Neuronal stem cell (in vitro differentiated cells): ENCODE measurements around the gene PPL.
"Not testable (repeated sequence)": the region's sequence is repeated elsewhere in the genome, so short reads cannot be mapped to it uniquely, and the experiment has no call there.

Experiments used
- DNase-seq: peaks from one replicate; pipeline ENCODE4 v3.0.0-alpha.2; 2013; ENCODE audit warnings: low spot score
- H2AFZ ChIP-seq: one replicate; pipeline ENCODE4 v1.6.1; 2013; ENCODE audit warnings: mild to moderate bottlenecking, low read length, inconsistent platforms
- H2AK5ac ChIP-seq: 2 replicates; pipeline ENCODE4 v1.6.1; 2013; ENCODE audit warnings: low read depth, mild to moderate bottlenecking, inconsistent platforms, low read length, moderate library complexity, mixed read lengths
- H2BK120ac ChIP-seq: 2 replicates; pipeline ENCODE4 v1.6.1; 2013; ENCODE audit warnings: low read depth, mild to moderate bottlenecking, inconsistent platforms, low read length, moderate library complexity, mixed read lengths
- H2BK12ac ChIP-seq: one replicate; pipeline ENCODE4 v1.6.1; 2013; ENCODE audit warnings: low read length, inconsistent platforms
- H2BK15ac ChIP-seq: 2 replicates; pipeline ENCODE4 v1.6.1; 2013; ENCODE audit warnings: mild to moderate bottlenecking, low read length, inconsistent platforms, mixed read lengths
- H2BK5ac ChIP-seq: one replicate; pipeline ENCODE4 v1.6.1; 2013; ENCODE audit warnings: inconsistent platforms, mild to moderate bottlenecking, low read length, moderate library complexity
- H3K14ac ChIP-seq: one replicate; pipeline ENCODE4 v1.6.1; 2013; ENCODE audit warnings: low read length, inconsistent platforms
- H3K18ac ChIP-seq: 2 replicates; pipeline ENCODE4 v1.6.1; 2013; ENCODE audit warnings: low read length, inconsistent platforms
- H3K23ac ChIP-seq: 2 replicates; pipeline ENCODE4 v1.6.1; 2013; ENCODE audit warnings: low read depth, mild to moderate bottlenecking, mixed read lengths, low read length, inconsistent platforms; ENCODE audit not compliant: poor library complexity
- H3K27ac ChIP-seq: replicated peaks from 3 replicates; pipeline ENCODE4 v1.5.1; 2013; ENCODE audit warnings: low read length, inconsistent platforms
- H3K27me3 ChIP-seq, 3 experiments: 2 replicates each; pipeline ENCODE4 v1.6.1; 2013; ENCODE audit warnings: low read length in 3 of 3, mild to moderate bottlenecking in 2 of 3, inconsistent platforms in 1 of 3, low read depth in 1 of 3, mixed read lengths in 1 of 3, moderate library complexity in 1 of 3; ENCODE audit not compliant: control insufficient read depth in 3 of 3, insufficient read depth in 3 of 3
- H3K36me3 ChIP-seq, 2 donors: replicated peaks in 1 of 2; 2 replicates each; pipeline ENCODE4 v1.6.1; 2013; ENCODE audit warnings: low read length in 2 of 2; ENCODE audit not compliant: control insufficient read depth in 2 of 2, insufficient read depth in 2 of 2
- H3K4ac ChIP-seq: 2 replicates; pipeline ENCODE4 v1.6.1; 2013; ENCODE audit warnings: inconsistent platforms, mild to moderate bottlenecking, low read length, moderate library complexity
- H3K4me1 ChIP-seq, 2 donors: 1 replicate in 1 of 2; 2 replicates in 1 of 2; pipeline ENCODE4 v1.6.1; 2013; ENCODE audit warnings: low read length in 2 of 2, low read depth in 1 of 2; ENCODE audit not compliant: control insufficient read depth in 2 of 2, insufficient read depth in 1 of 2
- H3K4me2 ChIP-seq: one replicate; pipeline ENCODE4 v1.6.1; 2013; ENCODE audit warnings: mild to moderate bottlenecking, low read length, inconsistent platforms; ENCODE audit not compliant: insufficient read depth, poor library complexity, severe bottlenecking
- H3K4me3 ChIP-seq, 2 donors: 2 replicates each; pipeline ENCODE4 v1.5.1; 2013; ENCODE audit warnings: low read length in 2 of 2, mild to moderate bottlenecking in 2 of 2, inconsistent platforms in 1 of 2, moderate library complexity in 1 of 2
- H3K79me1 ChIP-seq: one replicate; pipeline ENCODE4 v1.6.1; 2013; ENCODE audit warnings: low read depth, mild to moderate bottlenecking, inconsistent platforms, low read length, moderate library complexity
- H3K9ac ChIP-seq: one replicate; pipeline ENCODE4 v1.6.1; 2013; ENCODE audit warnings: mild to moderate bottlenecking, low read depth, low read length, inconsistent platforms; ENCODE audit not compliant: poor library complexity
- H3K9me3 ChIP-seq, 2 donors: replicated peaks in 1 of 2; 2 replicates each; pipeline versions ENCODE3 to v1.6.1; 2013; ENCODE audit warnings: low read length in 2 of 2, mild to moderate bottlenecking in 2 of 2, inconsistent platforms in 1 of 2, low read depth in 1 of 2, mixed read lengths in 1 of 2, moderate library complexity in 1 of 2; ENCODE audit not compliant: control insufficient read depth in 2 of 2, insufficient read depth in 1 of 2
- H4K8ac ChIP-seq: one replicate; pipeline ENCODE4 v1.6.1; 2013; ENCODE audit warnings: low read depth, mild to moderate bottlenecking, inconsistent platforms, low read length, moderate library complexity
- H4K91ac ChIP-seq: one replicate; pipeline ENCODE4 v1.6.1; 2013; ENCODE audit warnings: low read length, low read depth, mild to moderate bottlenecking, inconsistent platforms; ENCODE audit not compliant: poor library complexity
- WGBS, 2 donors: extraction: QIAGEN DNeasy Blood & Tissue Kit; methylation state at CpG; one replicate each; pipeline ENCODE4 v1.1.7; 2013; ENCODE audit warnings: missing lambda C conversion rate in 2 of 2, mixed read lengths in 1 of 2; ENCODE audit not compliant: insufficient read length in 2 of 2, insufficient replicate concordance in 1 of 2; ENCODE audit errors: extremely low coverage in 2 of 2; 5-methylcytosine and 5-hydroxymethylcytosine counted together

Gene PPL

DNA sequence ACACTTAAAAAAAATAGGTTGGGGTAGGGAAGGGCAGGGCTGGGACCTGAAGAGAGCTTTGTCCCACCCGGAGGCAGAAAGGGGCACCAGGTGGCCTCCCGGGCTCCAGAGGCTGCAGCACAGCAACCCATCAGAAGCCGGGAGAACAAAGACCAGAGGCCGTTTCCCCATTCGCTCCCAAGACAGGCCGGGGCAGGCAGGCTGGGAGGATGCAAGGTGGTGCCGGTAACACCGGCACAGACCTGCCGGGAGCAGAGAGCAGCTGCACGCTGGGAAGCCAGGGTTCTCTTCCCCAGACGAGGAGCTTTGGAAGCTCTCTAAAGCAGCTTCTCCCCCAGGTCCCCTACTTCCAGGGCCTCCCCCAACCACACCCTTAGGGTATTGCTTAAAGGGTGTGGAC is 5.6 kb downstream of the PPL start:
- Histone ChIP-seq H2BK5ac (no peak overlapping the region), H3K14ac (no peak overlapping the region), H3K9ac (peak overlapping the region; percentile 50), H3K4me2 (peak overlapping the region; percentile 4), H3K4me3 (no peak overlapping the region), H3K27ac (no peak overlapping the region), H3K36me3 (no peaks in the 10 kb centered on the region), H3K79me1 (no peaks in the 10 kb centered on the region), H2AFZ (no peak overlapping the region), H3K9me3 (peaks cover 2 to 3% of the 10 kb centered on the region in 2 donors), H2AK5ac (peak overlapping the region; percentile 5), H4K91ac (no peak overlapping the region), H4K8ac (no peak overlapping the region), H2BK15ac (no peak overlapping the region), H3K27me3 (peaks cover 4 to 58% (median 9%) of the 10 kb centered on the region in 3 experiments), H2BK12ac (no peak overlapping the region), H3K18ac (peak overlapping the region; percentile 54), H3K4me1 (peaks cover 0 to 3% of the 10 kb centered on the region in 2 donors), H3K23ac (peak overlapping the region; percentile 50), H2BK120ac (no peak overlapping the region), H3K4ac (no peak overlapping the region)
- no CpG with 5 or more reads among the region's 11 CpGs for WGBS, 2 donors
- DNase-seq, result no peak

DNA sequence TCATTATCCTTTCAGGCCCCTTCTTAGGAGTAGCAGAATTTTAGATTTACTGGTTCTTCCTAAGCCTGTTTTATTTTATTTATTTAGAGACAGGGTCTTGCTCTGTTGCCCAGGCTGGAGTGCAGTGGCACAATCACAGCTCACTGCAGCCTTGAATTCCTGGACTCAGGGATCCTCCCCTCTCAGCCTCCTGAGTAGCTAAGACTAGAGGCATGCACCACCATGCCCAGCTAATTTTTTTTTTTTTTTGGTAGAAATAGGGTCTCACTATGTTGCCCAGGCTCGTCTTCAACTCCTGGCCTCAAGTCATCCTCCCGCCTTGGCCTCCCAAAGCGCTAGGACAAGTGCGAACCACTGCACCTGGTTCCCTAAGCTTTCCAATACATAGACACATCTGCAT is 7.3 kb downstream of the PPL start:
- H3K4ac ChIP-seq, H3K18ac ChIP-seq, H2BK15ac ChIP-seq, H3K4me2 ChIP-seq, H2BK12ac ChIP-seq, H2BK120ac ChIP-seq, H2AFZ ChIP-seq, H3K23ac ChIP-seq, H2BK5ac ChIP-seq, H3K14ac ChIP-seq, H4K91ac ChIP-seq, H3K9ac ChIP-seq, H3K9me3 ChIP-seq, H2AK5ac ChIP-seq, H3K36me3 ChIP-seq, H3K79me1 ChIP-seq, H3K4me3 ChIP-seq, H3K27ac ChIP-seq, H3K4me1 ChIP-seq, H4K8ac ChIP-seq, DNase-seq: not testable (repeated sequence)
- WGBS, 2 donors, result no CpG with 5 or more reads among the region's 4 CpGs
- H3K27me3 ChIP-seq, result peaks cover 0 to 49% (median 0%) of the 10 kb centered on the region in 3 experiments

- no peak overlapping the region for H3K14ac ChIP-seq
- no peaks in the 10 kb centered on the region for H3K36me3 ChIP-seq
- no peak for DNase-seq
- no peak overlapping the region for H2BK15ac ChIP-seq
- H3K4me2 ChIP-seq, result no peak overlapping the region
- H3K4ac ChIP-seq, result no peak overlapping the region
- H2AFZ ChIP-seq, result no peak overlapping the region
- no CpG with 5 or more reads among the region's 6 CpGs for WGBS, 2 donors
- H3K9me3 ChIP-seq, result peaks cover 2 to 3% of the 10 kb centered on the region in 2 donors
- peaks cover 0 to 3% of the 10 kb centered on the region in 2 donors for H3K4me1 ChIP-seq
- no peak overlapping the region for H4K8ac ChIP-seq
- no peak overlapping the region for H2BK12ac ChIP-seq
- H3K27me3 ChIP-seq, result peaks cover 0 to 47% (median 0%) of the 10 kb centered on the region in 3 experiments
- H2BK5ac ChIP-seq, result no peak overlapping the region
- no peak overlapping the region for H3K18ac ChIP-seq
- no peaks in the 10 kb centered on the region for H3K79me1 ChIP-seq
- H3K23ac ChIP-seq, result no peak overlapping the region
- no peak overlapping the region for H3K4me3 ChIP-seq
- no peak overlapping the region for H3K27ac ChIP-seq
- no peak overlapping the region for H3K9ac ChIP-seq
- no peak overlapping the region for H2AK5ac ChIP-seq
- no peak overlapping the region for H2BK120ac ChIP-seq
- H4K91ac ChIP-seq, result no peak overlapping the region
Observed at GRCh38 chr16:4928227-4928626, 8.7 kb downstream of the PPL start.

DNA sequence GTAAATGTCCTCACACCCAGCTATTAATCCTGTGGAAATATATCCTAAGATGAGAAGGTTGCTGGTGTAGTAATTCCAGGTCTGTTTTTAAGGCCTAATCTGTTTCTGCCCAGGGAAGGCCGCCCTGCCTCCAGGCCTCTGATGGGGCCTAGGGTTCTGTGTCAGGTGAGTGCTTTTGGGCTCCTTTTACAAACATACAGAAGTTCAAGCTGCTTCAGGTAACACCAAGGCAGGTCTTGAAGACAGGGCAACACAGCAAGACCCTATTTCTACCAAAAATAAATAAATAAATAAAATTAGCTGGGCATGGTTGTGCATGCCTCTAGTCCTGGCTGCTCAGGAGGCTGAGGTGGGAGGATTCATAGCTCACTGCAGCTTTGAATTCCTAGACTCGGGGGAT is 9.3 kb downstream of the PPL start:
- H2BK12ac ChIP-seq, result no peak overlapping the region
- no peak overlapping the region for H3K14ac ChIP-seq
- H3K23ac ChIP-seq, result no peak overlapping the region
- H2BK15ac ChIP-seq, result no peak overlapping the region
- H3K79me1 ChIP-seq, result no peaks in the 10 kb centered on the region
- H3K4ac ChIP-seq, result no peak overlapping the region
- H3K9me3 ChIP-seq, result peaks cover 2 to 3% of the 10 kb centered on the region in 2 donors
- H2BK120ac ChIP-seq, result no peak overlapping the region
- no peak overlapping the region for H3K9ac ChIP-seq
- no CpG with 5 or more reads among the region's 2 CpGs for WGBS, 2 donors
- no peak overlapping the region for H4K8ac ChIP-seq
- no peaks in the 10 kb centered on the region for H3K36me3 ChIP-seq
- no peak overlapping the region for H2AFZ ChIP-seq
- no peak overlapping the region for H2BK5ac ChIP-seq
- no peak overlapping the region for H3K4me2 ChIP-seq
- H3K4me1 ChIP-seq, result peaks cover 0 to 3% of the 10 kb centered on the region in 2 donors
- H3K4me3 ChIP-seq, result no peak overlapping the region
- no peak overlapping the region for H4K91ac ChIP-seq
- DNase-seq, result no peak
- peaks cover 0 to 48% (median 0%) of the 10 kb centered on the region in 3 experiments for H3K27me3 ChIP-seq
- H3K27ac ChIP-seq, result no peak overlapping the region
- H3K18ac ChIP-seq, result no peak overlapping the region
- no peak overlapping the region for H2AK5ac ChIP-seq
